DND-41 (cell line): ENCODE measurements around the gene PCA3.

ENCODE experiments used
- ATAC-seq: fragments of 200-7000 bp; cut with Tn5 transposase; 3 replicates; pipeline ENCODE4 v1.9.1; 2021; ENCODE audit warnings: low read depth; ENCODE audit not compliant: insufficient read depth
- DNase-seq: peaks from one replicate; pipeline ENCODE4 v3.0.0-alpha.2; 2020
- H2AFZ ChIP-seq: 2 replicates; pipeline ENCODE4 v1.6.0; 2012; ENCODE audit warnings: low read depth, low read length
- H3K27ac ChIP-seq: 2 replicates; pipeline ENCODE4 v1.5.1; 2012; ENCODE audit warnings: low read length, inconsistent platforms
- H3K27me3 ChIP-seq: fragments of 200-600 bp; sonication (generic); 2 replicates; pipeline ENCODE4 v1.6.0; 2012; ENCODE audit warnings: low read length, mild to moderate bottlenecking, inconsistent platforms; ENCODE audit not compliant: insufficient read depth, poor library complexity
- H3K36me3 ChIP-seq: 2 replicates; pipeline ENCODE4 v1.5.1; 2012; ENCODE audit warnings: low read length, inconsistent platforms; ENCODE audit not compliant: insufficient read depth
- H3K4me1 ChIP-seq: 2 replicates; pipeline ENCODE4 v1.5.1; 2012; ENCODE audit warnings: mild to moderate bottlenecking, low read length; ENCODE audit not compliant: insufficient read depth
- H3K4me2 ChIP-seq: 2 replicates; pipeline ENCODE4 v1.6.0; 2012; ENCODE audit warnings: mild to moderate bottlenecking, moderate library complexity, low read length, inconsistent platforms; ENCODE audit not compliant: insufficient read depth
- H3K4me3 ChIP-seq, 2 experiments: fragments of 200-600 bp in 1 of 2; shearing (Covaris generic) in 1 of 2; 2 replicates each; pipeline ENCODE4 v1.5.1; 2012 to 2016; ENCODE audit warnings: inconsistent platforms in 2 of 2, low read length in 2 of 2, mild to moderate bottlenecking in 2 of 2, low read depth in 1 of 2, moderate library complexity in 1 of 2
- H3K79me2 ChIP-seq: 2 replicates; pipeline ENCODE4 v1.6.0; 2012; ENCODE audit warnings: low read length, inconsistent platforms; ENCODE audit not compliant: insufficient read depth
- H3K9ac ChIP-seq: 2 replicates; pipeline ENCODE4 v1.6.0; 2012; ENCODE audit warnings: low read depth, mild to moderate bottlenecking, inconsistent platforms, low read length, moderate library complexity
- H3K9me3 ChIP-seq: 2 replicates; pipeline ENCODE4 v1.5.1; 2012; ENCODE audit warnings: low read length, moderate library complexity, mild to moderate bottlenecking, inconsistent platforms; ENCODE audit not compliant: insufficient read depth, severe bottlenecking
- H4K20me1 ChIP-seq: 2 replicates; pipeline ENCODE4 v1.6.0; 2012; ENCODE audit warnings: low read length; ENCODE audit not compliant: insufficient read depth
- CTCF ChIP-seq: IDR thresholded peaks from 2 replicates; pipeline ENCODE4 v1.5.1; 2012; ENCODE audit warnings: borderline replicate concordance, low read length, moderate library complexity, mild to moderate bottlenecking; ENCODE audit not compliant: poor library complexity, severe bottlenecking; ENCODE audit errors: extremely low read depth
- EZH2 ChIP-seq: IDR thresholded peaks from 3 replicates; pipeline ENCODE4 v1.6.1; 2012; ENCODE audit warnings: borderline replicate concordance, low read depth, mild to moderate bottlenecking, moderate library complexity, low read length, inconsistent platforms; ENCODE audit not compliant: severe bottlenecking

The PCA3 gene

GRCh38 chr9:76818271-76818670, 54.0 kb downstream of the PCA3 start:
- Histone ChIP-seq H3K4me2 (no peak overlapping the region), H3K4me3 (no peak overlapping the region), H4K20me1 (no peaks in the 10 kb centered on the region), H3K27ac (no peak overlapping the region), H2AFZ (no peak overlapping the region), H3K9ac (no peak overlapping the region), H3K27me3 (no peaks in the 10 kb centered on the region), H3K79me2 (no peaks in the 10 kb centered on the region), H3K4me1 (no peaks in the 10 kb centered on the region), H3K36me3 (no peaks in the 10 kb centered on the region), H3K9me3 (no peaks in the 10 kb centered on the region)
- ATAC-seq (no peak), DNase-seq (no peak)
- TF ChIP-seq EZH2 = no peak
- no peak for TF ChIP-seq CTCF

- Histone ChIP-seq H3K9me3 (no peaks in the 10 kb centered on the region), H3K27ac (no peak overlapping the region), H3K79me2 (no peaks in the 10 kb centered on the region), H3K36me3 (no peaks in the 10 kb centered on the region), H3K4me1 (no peaks in the 10 kb centered on the region), H4K20me1 (no peaks in the 10 kb centered on the region), H2AFZ (no peak overlapping the region), H3K9ac (no peak overlapping the region), H3K27me3 (no peaks in the 10 kb centered on the region), H3K4me3 (no peak overlapping the region), H3K4me2 (no peak overlapping the region)
- no peak for DNase-seq
- no peak for TF ChIP-seq EZH2
- no peak for TF ChIP-seq CTCF
- ATAC-seq = no peak
These were observed 56.2 kb downstream of the PCA3 start for GRCh38 chr9:76820431-76820830.

- Histone ChIP-seq H3K27ac (no peak overlapping the region), H2AFZ (no peak overlapping the region), H3K9me3 (no peaks in the 10 kb centered on the region), H3K4me3 (no peak overlapping the region), H3K9ac (no peak overlapping the region), H3K4me2 (no peak overlapping the region), H3K79me2 (no peaks in the 10 kb centered on the region), H3K36me3 (no peaks in the 10 kb centered on the region), H4K20me1 (no peaks in the 10 kb centered on the region), H3K27me3 (no peaks in the 10 kb centered on the region), H3K4me1 (no peaks in the 10 kb centered on the region)
- ATAC-seq (no peak), DNase-seq (no peak)
- TF ChIP-seq CTCF (no peak), EZH2 (no peak)
These were observed 63.2 kb downstream of the PCA3 start for GRCh38 chr9:76827296-76828080.

GRCh38 chr9:76828447-76828846, 64.2 kb downstream of the PCA3 start:
- no peak overlapping the region for H3K27ac ChIP-seq
- H3K79me2 ChIP-seq = no peaks in the 10 kb centered on the region
- no peaks in the 10 kb centered on the region for H4K20me1 ChIP-seq
- no peak for ATAC-seq
- no peaks in the 10 kb centered on the region for H3K9me3 ChIP-seq
- H2AFZ ChIP-seq = no peak overlapping the region
- H3K9ac ChIP-seq = no peak overlapping the region
- H3K4me1 ChIP-seq = no peaks in the 10 kb centered on the region
- no peak overlapping the region for H3K4me3 ChIP-seq
- no peak for DNase-seq
- TF ChIP-seq CTCF = no peak
- no peak for TF ChIP-seq EZH2
- H3K27me3 ChIP-seq = no peaks in the 10 kb centered on the region
- no peak overlapping the region for H3K4me2 ChIP-seq
- no peaks in the 10 kb centered on the region for H3K36me3 ChIP-seq
